Choroid plexus epithelial cell (primary cell): ENCODE measurements around the gene PRAC1.
A peak's percentile ranks its signal among the peaks of the same experiment; 100 is the strongest.

Experiments
- DNase-seq: peaks from one replicate; pipeline ENCODE4 v3.0.0-alpha.2; 2010; ENCODE audit warnings: low read depth
- H3K4me3 ChIP-seq: 2 replicates; pipeline ENCODE4 v1.5.1; 2011; ENCODE audit warnings: low read depth, mild to moderate bottlenecking, control low read depth, low read length, moderate library complexity
- CTCF ChIP-seq: conservative IDR thresholded peaks from 2 replicates; pipeline ENCODE4 v1.5.1; 2011; ENCODE audit warnings: low read depth, mild to moderate bottlenecking, control low read depth, inconsistent platforms, low read length, moderate library complexity

Gene PRAC1

GRCh38 chr17:48690655-48691054, 31.7 kb downstream of the PRAC1 start:
- TF ChIP-seq CTCF = no peak
- H3K4me3 ChIP-seq = no peak overlapping the region
- DNase-seq = no peak

- TF ChIP-seq CTCF = no peak
Observed at GRCh38 chr17:48681609-48682008, 40.7 kb downstream of the PRAC1 start.

GRCh38 chr17:48679385-48680096, 42.8 kb downstream of the PRAC1 start:
- no peak for DNase-seq
- no peak for TF ChIP-seq CTCF

More at GRCh38 chr17:48681609-48682008, 40.7 kb downstream of the PRAC1 start:
- no peak overlapping the region for H3K4me3 ChIP-seq
- DNase-seq = no peak

GRCh38 chr17:48678141-48678971, 44.0 kb downstream of the PRAC1 start:
- H3K4me3 ChIP-seq = no peak overlapping the region
- peak; percentile 76 for TF ChIP-seq CTCF
- peak; percentile 51 for DNase-seq

More at GRCh38 chr17:48679385-48680096, 42.8 kb downstream of the PRAC1 start:
- H3K4me3 ChIP-seq = no peak overlapping the region

GRCh38 chr17:48676963-48677558, 45.3 kb downstream of the PRAC1 start:
- TF ChIP-seq CTCF = no peak
- H3K4me3 ChIP-seq = no peak overlapping the region
- no peak for DNase-seq

- no peak for DNase-seq
- no peak overlapping the region for H3K4me3 ChIP-seq
- no peak for TF ChIP-seq CTCF
Observed at GRCh38 chr17:48672340-48672739, 50.0 kb downstream of the PRAC1 start.
